B cell (primary cell): ENCODE results near the gene PKNOX2. TPM values are rescaled to one million over a fixed set of nuclear protein-coding genes. Genes with fewer than 3 reads are reported as not detected.

ENCODE experiments used
- ATAC-seq: fragments of 200-7000 bp; cut with Tn5 transposase; one replicate; pipeline ENCODE4 v1.10.0; 2021; ENCODE audit warnings: low read depth, mild to moderate bottlenecking, moderate number of reproducible peaks, moderate library complexity
- CTCF ChIA-PET: fragments of 350-600 bp; sonication (Branson Sonifier 250); formaldehyde crosslinking; loops from one replicate; lab custom pipeline; 2021; ENCODE audit warnings: antibody characterized with exemption, inconsistent platforms; lab: Charles Lee
- POLR2A ChIA-PET: fragments of 350-600 bp; sonication (Branson Sonifier 250); formaldehyde crosslinking; loops from one replicate; lab custom pipeline; 2021; ENCODE audit warnings: antibody characterized with exemption; lab: Charles Lee
- DNase-seq: peaks from one replicate; pipeline ENCODE4 v3.0.0; 2013
- H2AFZ ChIP-seq: 2 replicates; pipeline ENCODE4 v1.6.1; 2012; ENCODE audit warnings: mild to moderate bottlenecking, low read depth, low read length; ENCODE audit not compliant: insufficient read depth, poor library complexity, severe bottlenecking
- H3K27ac ChIP-seq, 2 donors: 1 replicate in 1 of 2; 2 replicates in 1 of 2; pipeline ENCODE4 v1.5.1; 2012 to 2013; ENCODE audit warnings: low read length in 2 of 2, mild to moderate bottlenecking in 2 of 2, moderate library complexity in 1 of 2
- H3K27me3 ChIP-seq, 4 experiments: fragments of 200-600 bp in 1 of 4; sonication (generic) in 1 of 4; replicated peaks in 1 of 4; 1 replicate in 2 of 4; 2 replicates in 2 of 4; pipeline versions ENCODE4 v1.6.1 to v1.7.0; 2013 to 2016; ENCODE audit warnings: low read length in 3 of 4, mild to moderate bottlenecking in 2 of 4, mixed read lengths in 1 of 4, moderate library complexity in 1 of 4; ENCODE audit not compliant: insufficient read depth in 4 of 4, control insufficient read depth in 3 of 4; ENCODE audit errors: control extremely low read depth in 1 of 4
- H3K36me3 ChIP-seq, 2 experiments: replicated peaks in 1 of 2; 1 replicate in 1 of 2; 2 replicates in 1 of 2; pipeline versions ENCODE4 v1.6.1 to v1.7.1; 2013; ENCODE audit warnings: low read length in 1 of 2; ENCODE audit not compliant: insufficient read depth in 2 of 2, control insufficient read depth in 1 of 2; ENCODE audit errors: control extremely low read depth in 1 of 2, extremely low read depth in 1 of 2
- H3K4me1 ChIP-seq, 2 donors: fragments of 200-600 bp in 1 of 2; sonication (generic) in 1 of 2; 1 replicate in 1 of 2; 2 replicates in 1 of 2; pipeline versions ENCODE4 v1.5.1 to v1.6.1; 2013 to 2017; ENCODE audit warnings: low read length in 2 of 2; ENCODE audit not compliant: control insufficient read depth in 2 of 2, insufficient read depth in 2 of 2
- H3K4me2 ChIP-seq: replicated peaks from 2 replicates; pipeline ENCODE3; 2012; ENCODE audit warnings: mild to moderate bottlenecking, low read depth, low read length; ENCODE audit not compliant: poor library complexity, severe bottlenecking
- H3K4me3 ChIP-seq, 5 experiments: fragments of 200-600 bp in 1 of 5; sonication (generic) in 1 of 5; 1 replicate in 3 of 5; 2 replicates in 2 of 5; pipeline versions ENCODE4 v1.5.1 to v1.7.0; 2011 to 2016; ENCODE audit warnings: low read length in 4 of 5, mild to moderate bottlenecking in 4 of 5, low read depth in 2 of 5, control low read depth in 1 of 5, moderate library complexity in 1 of 5; ENCODE audit not compliant: insufficient read depth in 1 of 5; ENCODE audit errors: control extremely low read depth in 1 of 5, extremely low read depth in 1 of 5
- H3K79me2 ChIP-seq: fragments of 200-600 bp; sonication (generic); one replicate; pipeline ENCODE4 v1.6.0; 2016; ENCODE audit warnings: low read length; ENCODE audit not compliant: control insufficient read depth, insufficient read depth
- H3K9ac ChIP-seq: fragments of 200-600 bp; sonication (generic); 2 replicates; pipeline ENCODE4 v1.6.1; 2017; ENCODE audit warnings: mild to moderate bottlenecking, low read length, moderate library complexity
- H3K9me3 ChIP-seq, 3 donors: one replicate each; pipeline versions ENCODE4 v1.6.1 to v1.7.1; 2013; ENCODE audit warnings: low read length in 2 of 3; ENCODE audit not compliant: control insufficient read depth in 2 of 3, insufficient read depth in 1 of 3; ENCODE audit errors: control extremely low read depth in 1 of 3
- H4K20me1 ChIP-seq: 2 replicates; pipeline ENCODE4 v1.6.0; 2012; ENCODE audit warnings: mild to moderate bottlenecking, low read length; ENCODE audit not compliant: insufficient read depth, control insufficient read depth, poor library complexity, severe bottlenecking
- H3K27ac Mint-ChIP-seq: one replicate; pipeline ENCODE4 v1.8.0; 2021; ENCODE audit warnings: mixed read lengths
- H3K27me3 Mint-ChIP-seq: one replicate; pipeline ENCODE4 v1.8.0; 2021; ENCODE audit warnings: mixed read lengths
- H3K4me1 Mint-ChIP-seq: one replicate; pipeline ENCODE4 v1.8.0; 2021; ENCODE audit warnings: mixed read lengths
- H3K4me3 Mint-ChIP-seq: one replicate; pipeline ENCODE4 v1.8.0; 2021; ENCODE audit warnings: mixed read lengths
- H3K9me3 Mint-ChIP-seq: one replicate; pipeline ENCODE4 v1.8.0; 2022; ENCODE audit warnings: mixed read lengths; ENCODE audit not compliant: insufficient read depth
- EZH2 ChIP-seq: IDR thresholded peaks from 2 replicates; pipeline ENCODE4 v1.6.1; 2012; ENCODE audit warnings: borderline replicate concordance, low read depth, mild to moderate bottlenecking, moderate library complexity, low read length; ENCODE audit not compliant: insufficient read depth, poor library complexity, severe bottlenecking
- WGBS: methylation state at CpG from one replicate; pipeline ENCODE4 v1.1.5; 2013; ENCODE audit warnings: missing lambda C conversion rate; ENCODE audit not compliant: insufficient coverage; 5-methylcytosine and 5-hydroxymethylcytosine counted together
- intact Hi-C: fragments of 100-400 bp; cut with micrococcal nuclease; formaldehyde crosslinking; loops from one replicate; pipeline ENCODE4 v1.10.0; 2022
- polyA plus RNA-seq: library from polyadenylated mRNA; depleted of rRNA; stranded (reverse); fragments of >200 nt; gene quantifications from 2 replicates; pipeline ENCODE4 v1.2.3, GENCODE V29; 2012
- total RNA-seq, 2 donors: library from RNA; stranded (reverse); fragments of 120-200 nt in 1 of 2; gene quantifications; 1 replicate in 1 of 2; 2 replicates in 1 of 2; pipeline versions ENCODE4 v1.2.3 to v1.2.4, GENCODE V29; 2013 to 2022
- TF ChIP-seq, protein P1 (sequence below): fragments of 200-600 bp; IDR thresholded peaks from one replicate; pipeline ENCODE4 v1.8.0; 2022; ENCODE audit warnings: antibody characterized with exemption, mild to moderate bottlenecking

The PKNOX2 gene
- total and polyA plus RNA-seq, 2 donors (not counting 1 experiment from before 2014, with no cell fraction given): not detected

DNA sequence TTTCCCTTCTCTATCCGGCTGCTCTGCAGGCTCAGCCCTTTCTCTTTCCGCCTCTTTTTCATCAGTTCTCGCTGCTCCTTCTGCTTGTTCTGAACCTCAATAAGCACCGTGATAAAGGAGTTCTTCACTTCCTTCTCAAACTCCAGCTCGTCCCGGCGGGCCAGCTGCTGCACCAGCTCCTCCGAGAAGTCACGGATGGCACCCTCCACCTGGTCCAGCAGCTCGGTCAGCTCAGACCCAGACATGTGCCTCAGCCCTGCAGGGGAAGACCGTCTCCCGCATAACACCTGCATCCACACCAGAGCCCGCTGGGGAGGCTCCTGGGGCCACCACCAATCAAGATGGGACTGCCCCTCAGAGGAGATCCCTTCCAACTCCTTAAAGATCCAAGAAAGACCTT lies 291.3 kb downstream of the PKNOX2 start:
- Histone ChIP-seq H3K27me3 (no peaks in the 10 kb centered on the region), H3K36me3 (no peaks in the 10 kb centered on the region), H3K9me3 (no peaks in the 10 kb centered on the region), H3K4me2 (no peak overlapping the region), H2AFZ (no peak overlapping the region), H3K27ac (no peak overlapping the region), H4K20me1 (no peaks in the 10 kb centered on the region), H3K4me3 (no peak overlapping the region), H3K79me2 (no peaks in the 10 kb centered on the region), H3K9ac (no peak overlapping the region), H3K4me1 (no peaks in the 10 kb centered on the region)
- Mint-ChIP-seq H3K4me3 (no peak overlapping the region), H3K27me3 (no peaks in the 10 kb centered on the region), H3K9me3 (no peaks in the 10 kb centered on the region), H3K27ac (no peak overlapping the region), H3K4me1 (peaks cover 3% of the 10 kb centered on the region)
- ATAC-seq (no peak), DNase-seq (no peak)
- ChIA-PET POLR2A (no interaction called here), CTCF (no interaction called here)
- TF ChIP-seq, protein P1, sequence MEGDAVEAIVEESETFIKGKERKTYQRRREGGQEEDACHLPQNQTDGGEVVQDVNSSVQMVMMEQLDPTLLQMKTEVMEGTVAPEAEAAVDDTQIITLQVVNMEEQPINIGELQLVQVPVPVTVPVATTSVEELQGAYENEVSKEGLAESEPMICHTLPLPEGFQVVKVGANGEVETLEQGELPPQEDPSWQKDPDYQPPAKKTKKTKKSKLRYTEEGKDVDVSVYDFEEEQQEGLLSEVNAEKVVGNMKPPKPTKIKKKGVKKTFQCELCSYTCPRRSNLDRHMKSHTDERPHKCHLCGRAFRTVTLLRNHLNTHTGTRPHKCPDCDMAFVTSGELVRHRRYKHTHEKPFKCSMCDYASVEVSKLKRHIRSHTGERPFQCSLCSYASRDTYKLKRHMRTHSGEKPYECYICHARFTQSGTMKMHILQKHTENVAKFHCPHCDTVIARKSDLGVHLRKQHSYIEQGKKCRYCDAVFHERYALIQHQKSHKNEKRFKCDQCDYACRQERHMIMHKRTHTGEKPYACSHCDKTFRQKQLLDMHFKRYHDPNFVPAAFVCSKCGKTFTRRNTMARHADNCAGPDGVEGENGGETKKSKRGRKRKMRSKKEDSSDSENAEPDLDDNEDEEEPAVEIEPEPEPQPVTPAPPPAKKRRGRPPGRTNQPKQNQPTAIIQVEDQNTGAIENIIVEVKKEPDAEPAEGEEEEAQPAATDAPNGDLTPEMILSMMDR: no peak
- no peak for TF ChIP-seq EZH2
- WGBS: 85% methylated on average over 13 of the region's 13 CpGs
- intact Hi-C loops: no loop called here

DNA sequence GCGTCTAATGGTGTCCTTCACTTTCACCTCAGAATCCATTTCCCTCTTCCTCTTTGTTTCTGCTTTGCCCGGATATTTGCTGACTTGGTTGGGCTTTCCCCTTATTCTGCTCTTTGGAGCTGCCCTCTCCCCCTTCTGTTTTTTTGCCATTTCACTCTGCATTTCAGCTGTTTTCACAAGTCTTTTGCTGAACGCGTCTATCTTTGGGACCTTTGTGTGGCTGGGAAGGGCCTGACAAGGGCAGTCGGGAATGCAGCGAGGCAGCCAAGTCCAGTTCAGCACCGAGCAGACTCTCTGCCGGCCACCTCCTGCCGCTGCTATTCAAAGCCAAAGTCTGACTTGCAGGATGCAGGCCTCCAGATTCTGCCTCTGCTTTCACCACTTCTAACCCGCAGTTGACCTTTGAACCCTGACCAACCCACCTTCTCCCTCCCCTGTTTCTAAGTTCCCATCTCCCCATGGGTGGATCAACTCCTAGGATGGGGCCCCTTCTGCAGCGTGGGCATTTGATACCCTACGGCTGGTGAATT lies 293.3 kb downstream of the PKNOX2 start:
- DNase-seq (no peak), ATAC-seq (no peak)
- no peaks in the 10 kb centered on the region for H3K9me3 ChIP-seq
- H3K27me3 ChIP-seq: peaks cover 0 to under 1% (median 0%) of the 10 kb centered on the region in 4 experiments
- Mint-ChIP-seq H3K4me1 (no peaks in the 10 kb centered on the region), H3K9me3 (no peaks in the 10 kb centered on the region), H3K4me3 (no peak overlapping the region), H3K27ac (no peak overlapping the region), H3K27me3 (no peaks in the 10 kb centered on the region)
- intact Hi-C loops: no loop called here
- no peaks in the 10 kb centered on the region for H3K36me3 ChIP-seq
- H3K4me1 ChIP-seq: no peaks in the 10 kb centered on the region
- H3K9ac ChIP-seq: no peak overlapping the region
- H4K20me1 ChIP-seq: no peaks in the 10 kb centered on the region
- no peak overlapping the region for H3K4me3 ChIP-seq
- CTCF ChIA-PET: no interaction called here
- no peak overlapping the region for H3K27ac ChIP-seq
- WGBS: 98% methylated on average over 12 of the region's 12 CpGs
- H3K4me2 ChIP-seq: no peak overlapping the region
- TF ChIP-seq, protein P1: no peak
- TF ChIP-seq EZH2: no peak
- no peaks in the 10 kb centered on the region for H3K79me2 ChIP-seq
- POLR2A ChIA-PET: no interaction called here
- no peak overlapping the region for H2AFZ ChIP-seq
